H1 (cell line): ENCODE data around the gene USP36. TPM values are rescaled to one million over a fixed set of nuclear protein-coding genes. Genes with fewer than 3 reads are reported as not detected.

Source experiments
- RNF2 ChIP-seq: fragments of 200-900, 300-1000 bp; sonication (generic); IDR thresholded peaks from 2 replicates; pipeline ENCODE4 v1.7.1; 2016; ENCODE audit warnings: borderline replicate concordance, low read depth, mild to moderate bottlenecking, antibody characterized with exemption, low read length; ENCODE audit not compliant: poor library complexity, severe bottlenecking; ENCODE audit errors: missing control alignments
- polyA plus RNA-seq, 7 experiments: library from polyadenylated mRNA; depleted of rRNA in 3 of 7; stranded (reverse) in 5 of 7; unstranded in 2 of 7; fragments of >200 nt in 5 of 7; fragments of 200-250 nt in 2 of 7; gene quantifications; 1 replicate in 5 of 7; 2 replicates in 1 of 7; 4 replicates in 1 of 7; pipeline versions ENCODE4 v1.2.1 to v1.2.3, GENCODE V29; 2011 to 2013; ENCODE audit warnings: missing spikeins in 2 of 7, mixed read lengths in 2 of 7
- total RNA-seq: library from RNA; stranded (reverse); fragmentation: NEBNext Ultra II Directional; extraction: Animal tissue kit (Norgen Biotek cat#: 25700); gene quantifications from 2 replicates; pipeline ENCODE4 v1.2.1, GENCODE V29; 2021
- TF ChIP-seq, protein P1 (sequence below): IDR thresholded peaks from 2 replicates; pipeline ENCODE4 v1.6.1; 2011; ENCODE audit warnings: low read length, improper control_type of control experiment

The USP36 gene
- total and polyA plus RNA-seq, 2 of the 8 experiments (the other 6 are each of a cell fraction or from before 2014, with no cell fraction given): 40.7 to 67.7 TPM

- TF ChIP-seq, protein P1, sequence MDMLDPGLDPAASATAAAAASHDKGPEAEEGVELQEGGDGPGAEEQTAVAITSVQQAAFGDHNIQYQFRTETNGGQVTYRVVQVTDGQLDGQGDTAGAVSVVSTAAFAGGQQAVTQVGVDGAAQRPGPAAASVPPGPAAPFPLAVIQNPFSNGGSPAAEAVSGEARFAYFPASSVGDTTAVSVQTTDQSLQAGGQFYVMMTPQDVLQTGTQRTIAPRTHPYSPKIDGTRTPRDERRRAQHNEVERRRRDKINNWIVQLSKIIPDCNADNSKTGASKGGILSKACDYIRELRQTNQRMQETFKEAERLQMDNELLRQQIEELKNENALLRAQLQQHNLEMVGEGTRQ: no peak
- no peak for TF ChIP-seq RNF2
Measured at GRCh38 chr17:78826421-78826820, 14.2 kb downstream of the USP36 start (continued).
